GM21423 (cell line): ENCODE results near the gene ACSF3.
A peak's percentile ranks its signal among the peaks of the same experiment; 100 is the strongest.
"Not testable (repeated sequence)": the region's sequence is repeated elsewhere in the genome, so short reads cannot be mapped to it uniquely, and the experiment has no call there.

Source experiments
- ATAC-seq: cut with Tn5 transposase; IDR thresholded peaks from one replicate; pipeline ENCODE4 v1.9.1; 2021; ENCODE audit warnings: mild to moderate bottlenecking, moderate library complexity; ENCODE audit not compliant: unreplicated experiment

ACSF3 gene

DNA sequence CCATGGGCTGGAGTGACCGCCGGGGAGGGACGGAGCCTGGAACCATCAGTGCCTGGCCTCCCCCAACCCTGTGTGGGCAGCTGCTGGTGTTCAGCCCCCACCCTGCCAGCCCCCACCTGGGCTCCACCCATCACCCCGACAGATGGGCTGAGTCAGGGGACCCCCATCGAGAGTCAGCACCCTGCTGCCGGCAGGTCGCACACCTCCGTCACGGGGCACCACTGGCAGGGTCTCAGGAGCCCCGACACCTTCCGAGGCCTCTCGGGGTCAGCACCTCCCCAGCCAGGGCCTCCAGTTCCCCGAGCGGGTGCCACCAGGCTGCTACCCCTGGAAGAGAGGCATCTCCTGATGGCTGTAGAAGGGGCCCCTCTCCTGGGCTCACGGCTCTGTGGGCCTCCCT, 38.3 kb upstream of the ACSF3 start:
- no peak for ATAC-seq

DNA sequence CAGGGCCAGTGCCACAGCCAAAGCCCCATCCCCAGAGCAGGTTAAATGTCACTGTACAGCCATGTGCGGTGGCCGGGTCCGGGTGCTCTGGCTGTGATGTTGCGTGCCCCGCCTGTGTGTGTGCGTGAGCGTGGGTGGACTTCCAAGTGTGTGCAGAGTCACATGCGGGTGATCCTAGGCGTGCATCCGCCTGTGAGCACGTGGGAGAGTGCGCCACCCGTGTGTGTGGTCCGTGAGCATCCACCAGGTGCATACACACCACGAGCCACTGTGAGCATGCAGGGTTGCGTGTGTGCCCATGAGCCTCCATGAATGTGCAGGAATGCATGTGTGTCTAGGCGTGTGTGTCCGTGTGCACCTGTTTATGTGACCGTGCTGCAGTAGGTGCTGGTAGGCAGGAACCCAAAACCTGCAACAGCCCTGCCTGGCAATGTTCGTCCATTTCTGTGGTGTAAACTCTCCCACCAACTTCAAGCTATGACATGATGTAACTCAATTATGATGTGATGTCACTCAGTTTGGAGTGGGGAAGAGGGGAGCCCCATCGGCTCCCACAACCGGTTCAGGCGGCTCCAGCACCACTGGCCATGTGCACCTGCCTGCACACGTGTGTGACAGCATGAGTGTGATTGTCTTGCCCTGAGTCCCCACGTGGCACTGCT, 37.6 kb upstream of the ACSF3 start:
- ATAC-seq, result no peak

DNA sequence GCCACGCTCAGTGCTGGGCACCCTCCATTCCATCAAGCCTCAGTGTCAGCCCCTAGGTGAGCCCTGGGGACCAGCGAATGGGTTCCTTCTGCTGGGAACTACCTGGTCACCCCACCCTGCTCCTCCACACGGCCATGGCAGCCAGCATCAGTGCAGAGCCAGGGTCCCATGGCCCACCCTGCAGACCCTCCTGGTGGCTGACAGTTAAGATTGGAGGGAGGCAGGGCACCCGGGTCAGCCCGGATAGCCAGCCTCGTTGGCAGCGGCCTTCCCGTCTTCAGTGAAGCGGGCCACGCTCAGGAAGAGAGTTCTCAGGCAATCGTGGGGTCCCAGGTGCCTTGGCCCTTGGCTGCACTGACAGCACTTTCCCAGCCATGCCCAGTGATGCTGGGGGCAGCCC, 37.1 kb upstream of the ACSF3 start:
- ATAC-seq, result no peak

DNA sequence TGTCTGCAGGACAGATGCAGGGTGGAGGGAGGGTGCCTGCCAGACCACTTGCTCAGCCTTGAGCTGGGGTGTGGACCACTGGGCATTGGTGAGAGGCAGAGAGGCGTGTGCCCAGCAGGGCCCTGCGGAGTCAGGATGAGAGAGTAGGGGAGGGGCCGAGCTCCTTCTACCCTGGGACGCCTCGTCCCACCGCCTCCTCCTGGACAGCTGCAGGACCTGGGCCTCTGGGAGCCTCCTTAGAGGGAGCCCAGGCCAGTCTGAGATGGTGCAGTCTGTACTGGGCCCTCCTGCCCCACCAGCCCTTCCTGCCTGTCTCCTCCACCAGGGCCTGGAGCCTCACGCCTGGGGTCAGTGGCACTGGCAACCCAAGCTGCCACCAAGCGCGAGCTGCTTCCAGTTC, 35.9 kb upstream of the ACSF3 start:
- no peak for ATAC-seq

DNA sequence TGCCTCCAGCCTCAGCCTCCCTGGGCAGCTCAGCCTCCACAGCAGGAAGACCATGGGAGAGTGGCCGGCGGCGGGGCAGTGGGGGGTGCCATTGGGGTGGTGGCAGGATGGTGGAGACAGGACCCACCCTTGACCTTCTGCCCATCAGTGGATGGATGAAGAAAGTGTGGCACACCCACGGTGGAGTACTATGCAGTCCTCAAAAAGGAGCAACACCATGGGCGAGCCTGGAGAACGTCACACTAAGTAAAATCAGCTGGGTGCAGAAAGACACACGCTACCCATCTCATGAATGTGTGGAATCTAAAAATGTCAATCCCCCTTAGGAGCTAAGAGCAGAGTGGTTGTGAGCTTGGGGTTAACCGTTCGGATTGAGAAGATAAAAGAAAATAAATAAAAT, 34.8 kb upstream of the ACSF3 start:
- no peak for ATAC-seq

DNA sequence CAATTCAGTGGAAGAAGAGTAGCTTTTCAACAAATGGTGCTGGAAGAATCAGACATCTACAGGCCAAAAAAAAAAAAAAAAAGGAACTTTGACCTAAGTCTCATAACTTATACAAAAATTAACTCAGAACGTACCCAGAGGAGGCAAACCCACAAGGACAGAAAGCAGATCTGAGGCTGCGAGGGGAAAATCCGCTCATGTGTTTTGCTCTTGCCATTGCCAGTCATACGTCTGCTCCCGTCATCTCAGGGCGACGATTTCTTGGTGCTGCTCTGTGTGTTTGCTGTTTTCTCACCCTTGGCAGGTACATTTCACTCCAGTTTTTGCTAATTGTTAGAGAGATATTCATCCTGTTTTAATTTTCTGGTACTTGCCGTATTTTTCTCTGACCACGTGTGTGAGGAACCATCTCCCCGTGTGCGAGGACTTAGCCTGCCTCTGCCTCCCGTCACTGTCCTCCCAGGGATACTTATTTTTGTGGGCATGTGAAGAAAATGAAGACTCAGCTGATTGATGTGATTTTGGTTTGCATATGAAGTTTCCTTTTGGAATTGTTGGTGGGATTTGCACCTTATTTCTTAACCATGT, 33.4 kb upstream of the ACSF3 start:
- ATAC-seq, result peak; percentile 47

DNA sequence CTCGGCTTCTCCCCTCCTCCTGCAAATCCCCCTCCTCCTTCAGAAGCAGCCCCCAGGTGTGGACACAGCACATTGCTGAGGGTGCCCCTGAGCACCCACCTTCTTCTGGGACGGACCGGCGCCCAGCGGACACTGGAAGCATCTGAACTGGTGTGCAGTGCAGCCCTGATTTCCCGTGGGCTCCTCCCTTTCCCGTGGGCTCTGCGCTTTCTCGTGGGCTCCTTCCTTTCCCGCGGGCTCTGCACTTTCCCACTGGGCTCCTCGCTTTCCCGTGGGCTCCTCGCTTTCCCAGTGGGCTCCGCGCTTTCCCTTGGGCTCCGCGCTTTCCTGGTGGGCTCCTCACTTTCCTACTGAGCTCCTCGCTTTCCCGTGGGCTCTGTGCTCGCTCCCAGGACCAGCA, 32.6 kb upstream of the ACSF3 start:
- ATAC-seq, result no peak

DNA sequence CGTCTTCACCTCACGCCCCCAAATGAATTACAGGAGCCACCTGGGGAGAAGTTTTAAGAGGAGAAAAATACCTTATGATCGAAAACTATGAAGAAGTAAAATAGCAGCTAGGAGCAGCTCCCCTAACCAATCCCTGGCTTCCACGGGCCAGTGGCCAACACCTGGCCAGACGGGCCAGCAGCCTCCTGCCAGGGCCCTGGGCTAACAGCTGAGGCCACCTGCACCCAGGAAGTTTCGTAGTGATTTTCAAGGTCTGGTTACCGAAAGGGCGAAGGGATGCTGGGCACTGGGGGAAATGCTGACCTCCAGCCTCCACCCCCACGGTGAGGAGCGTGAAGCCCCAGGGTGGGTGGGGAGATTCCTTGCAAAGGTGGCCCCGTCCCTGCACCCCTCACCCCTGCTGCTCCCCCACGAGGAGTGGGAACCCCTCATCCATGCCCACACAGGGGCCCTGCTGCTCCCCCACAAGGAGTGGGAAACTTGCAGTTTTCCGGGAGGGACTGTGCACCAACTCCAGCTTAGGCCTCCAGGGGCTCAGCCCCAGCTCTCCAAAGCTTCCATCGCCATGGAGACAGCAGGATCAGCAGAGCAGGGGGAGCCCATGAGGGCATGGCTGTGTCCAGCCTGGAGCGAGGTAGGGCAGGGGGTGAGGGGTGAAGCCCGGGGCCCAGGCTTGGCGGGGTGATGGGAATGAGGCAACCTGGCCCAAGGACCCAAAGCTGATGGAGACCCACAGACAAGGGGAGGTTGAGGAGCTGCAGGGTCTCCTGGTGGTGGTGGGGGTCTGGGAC, 31.9 kb upstream of the ACSF3 start:
- no peak for ATAC-seq

DNA sequence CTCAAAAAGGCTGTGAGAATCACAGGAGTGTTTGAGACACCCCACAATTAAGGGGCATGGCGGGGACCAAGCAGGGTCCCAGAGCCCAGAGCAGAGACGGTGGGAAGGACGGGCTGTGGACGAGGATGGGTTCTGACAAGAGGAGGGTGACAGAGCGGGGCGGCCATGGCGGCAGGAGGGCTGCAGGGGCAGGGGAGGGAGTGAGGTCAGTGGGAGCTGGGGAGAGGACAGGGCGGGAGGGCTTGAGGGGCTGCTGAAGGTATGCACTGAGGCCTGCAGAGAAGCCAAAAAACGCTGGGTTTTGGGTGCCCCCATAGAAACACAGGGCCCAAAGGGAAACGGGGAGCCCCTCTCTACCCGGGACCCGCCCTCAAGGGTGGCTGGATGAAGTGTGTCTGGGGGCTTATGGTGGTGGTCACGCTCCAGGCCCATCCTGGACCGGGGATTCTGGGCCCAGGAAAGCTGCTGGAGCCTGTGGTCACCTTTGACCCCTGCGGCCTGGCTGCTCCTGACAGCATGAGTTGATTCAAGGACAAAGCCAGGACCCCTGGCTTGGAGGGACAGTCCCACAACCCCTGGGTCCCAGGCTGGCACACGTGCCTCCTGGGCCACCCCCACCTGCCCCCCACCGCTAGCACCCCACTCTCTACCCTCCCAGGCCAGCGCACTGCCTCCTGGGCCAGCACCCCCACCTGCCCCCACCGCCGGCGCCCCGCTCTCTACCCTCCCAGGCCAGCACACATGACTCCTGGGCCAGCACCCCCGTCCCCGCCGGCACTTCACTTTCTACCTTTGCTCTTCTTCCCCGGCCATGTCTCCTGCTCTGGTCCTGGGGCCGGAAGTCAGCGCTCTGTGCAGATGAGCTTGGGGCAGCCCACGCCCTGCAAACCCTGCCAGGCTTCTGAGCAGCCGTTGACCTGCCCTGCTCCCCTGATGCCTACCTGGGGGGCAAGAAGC, 31.0 kb upstream of the ACSF3 start:
- ATAC-seq, result no peak

DNA sequence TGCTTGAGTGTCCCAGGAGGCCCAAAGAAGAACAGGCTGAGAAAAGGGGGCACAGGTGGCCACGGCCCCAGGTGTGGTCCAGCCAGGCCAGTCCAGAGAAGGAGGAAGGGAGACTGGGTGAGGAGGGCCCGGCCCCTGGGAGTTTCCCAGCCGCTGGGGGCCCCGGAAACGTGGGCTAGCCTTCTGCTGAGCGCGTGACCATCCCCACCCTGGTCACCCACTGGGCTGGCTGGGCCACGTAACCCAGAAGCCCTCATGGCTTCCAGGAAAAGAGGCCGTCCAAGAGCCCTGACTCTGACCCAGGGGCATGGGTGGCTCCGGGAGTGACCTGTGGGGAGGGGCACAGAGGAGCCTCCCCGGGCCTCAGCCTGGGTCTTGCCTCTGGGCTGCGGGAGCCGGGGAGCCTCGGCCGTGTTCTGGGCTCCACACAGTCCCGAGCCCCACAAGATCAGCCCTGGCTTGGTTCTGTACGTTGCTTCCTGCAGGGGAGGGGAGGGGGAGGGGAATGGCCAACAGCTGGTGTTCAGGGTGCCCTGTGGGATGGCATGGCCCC, 29.8 kb upstream of the ACSF3 start:
- ATAC-seq, result no peak

DNA sequence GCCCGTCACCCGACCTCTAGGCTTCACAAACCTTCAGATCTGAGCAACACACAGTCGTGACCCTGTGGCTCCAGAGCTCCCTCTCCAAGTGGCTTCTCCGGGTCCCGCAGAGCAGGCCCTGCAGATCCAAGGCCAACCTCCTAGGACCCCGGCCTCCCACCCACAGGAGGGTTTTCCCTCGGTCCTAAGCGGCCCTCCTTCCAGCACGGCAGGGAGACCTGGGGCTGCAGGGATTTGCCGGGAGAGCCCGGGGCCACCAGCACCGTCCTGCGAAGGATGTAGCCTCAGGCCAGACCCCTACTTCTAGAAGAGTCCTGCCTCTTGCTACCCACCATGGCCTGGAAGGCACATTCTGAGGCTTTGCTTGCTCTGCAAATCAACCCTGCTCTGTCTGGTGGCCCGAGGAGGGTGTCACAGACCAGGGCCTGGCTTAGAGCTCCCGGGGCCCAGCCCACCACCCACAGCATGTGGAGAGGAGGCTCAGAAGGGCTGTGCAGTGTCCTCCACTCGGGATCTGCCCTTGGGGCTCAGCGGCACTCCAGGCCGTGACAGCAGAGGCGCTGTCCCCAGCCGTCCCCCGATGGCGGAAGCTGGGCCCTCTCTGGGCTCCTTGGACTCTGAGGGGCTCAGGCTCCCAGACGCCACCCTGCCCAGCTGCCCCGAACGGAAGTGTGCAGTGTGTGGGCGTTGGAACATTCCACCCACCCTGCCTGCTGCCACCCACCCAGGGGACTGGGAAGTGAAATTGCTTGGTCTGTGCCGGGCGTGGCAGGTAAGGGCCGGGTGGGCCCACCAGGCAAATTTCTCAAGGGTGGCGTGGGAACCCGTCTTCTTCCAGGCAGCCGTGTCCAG, 28.8 kb upstream of the ACSF3 start:
- ATAC-seq, result no peak

DNA sequence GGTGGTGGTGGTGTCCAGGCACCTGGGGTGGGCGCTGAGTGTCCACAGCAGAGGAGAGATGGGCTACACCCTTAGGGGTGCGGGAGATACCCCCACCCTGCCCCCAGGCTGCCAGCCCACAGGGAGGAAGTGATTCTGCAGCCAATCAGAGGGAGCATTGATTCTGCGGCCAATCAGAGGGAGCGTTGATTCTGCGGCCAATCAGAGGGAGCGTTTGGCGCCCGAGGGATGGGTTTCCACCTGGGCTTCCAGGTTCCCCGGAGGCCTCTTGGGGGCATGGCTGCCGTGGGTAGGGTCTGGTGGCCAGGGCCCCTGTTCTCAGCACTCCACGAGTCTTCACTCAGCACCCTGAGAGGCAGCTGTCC, 28.2 kb upstream of the ACSF3 start:
- no peak for ATAC-seq

DNA sequence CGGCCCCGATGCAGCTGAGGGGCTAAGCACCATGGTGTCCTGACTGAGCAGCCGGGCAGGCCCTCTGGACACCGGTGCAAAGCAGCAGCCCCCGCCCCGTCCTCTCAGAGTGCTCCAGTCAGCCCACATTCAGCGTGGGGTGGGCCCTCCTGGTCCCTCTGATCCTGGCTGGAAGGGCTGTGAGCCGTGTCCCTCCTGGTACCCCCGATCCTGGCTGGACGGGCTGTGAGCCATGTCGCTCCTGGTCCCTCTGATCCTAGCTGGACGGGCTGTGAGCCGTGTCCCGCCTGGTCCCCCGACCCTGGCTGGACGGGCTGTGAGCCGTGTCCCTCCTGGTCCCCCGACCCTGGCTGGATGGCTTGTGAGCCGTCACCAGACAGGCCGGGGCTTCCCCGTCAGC, 26.9 kb upstream of the ACSF3 start:
- no peak for ATAC-seq

DNA sequence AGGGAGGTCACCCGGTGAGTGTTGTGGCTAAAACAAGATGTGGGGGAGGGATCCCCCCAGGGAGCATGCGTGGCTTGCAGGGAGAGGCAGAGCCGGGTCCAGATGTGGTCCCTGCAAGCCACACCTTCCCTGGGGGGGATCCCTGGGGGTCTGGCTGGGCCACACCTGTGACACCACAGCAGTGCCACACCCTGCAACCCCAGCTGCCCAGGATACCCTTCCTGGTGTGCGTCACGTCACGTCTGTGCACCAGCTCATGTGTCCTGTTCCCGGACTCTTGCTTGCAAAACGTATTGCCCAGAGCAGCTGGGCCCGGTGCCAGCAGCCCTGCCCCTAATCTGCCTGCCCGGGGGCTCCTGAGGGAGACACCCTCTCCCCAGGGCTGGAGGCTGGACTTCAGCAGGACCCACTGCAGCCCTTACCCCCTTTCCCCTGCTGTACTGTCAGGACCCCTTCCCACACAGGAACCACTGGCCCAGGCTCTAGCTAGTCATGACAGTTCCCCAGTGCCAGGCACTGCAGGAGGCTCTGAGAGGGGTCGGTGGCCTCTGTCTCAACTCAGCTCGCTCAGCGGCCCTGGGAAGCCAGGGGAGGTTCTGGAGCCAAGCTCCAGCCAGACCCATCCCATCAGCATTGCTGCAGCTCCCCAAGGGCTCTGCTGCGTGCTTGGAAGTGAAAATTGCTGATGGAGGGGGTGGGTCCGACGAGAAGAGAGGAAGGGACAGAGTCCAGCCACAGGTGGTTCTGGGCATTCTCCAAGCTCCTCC, 25.8 kb upstream of the ACSF3 start:
- ATAC-seq, result no peak

DNA sequence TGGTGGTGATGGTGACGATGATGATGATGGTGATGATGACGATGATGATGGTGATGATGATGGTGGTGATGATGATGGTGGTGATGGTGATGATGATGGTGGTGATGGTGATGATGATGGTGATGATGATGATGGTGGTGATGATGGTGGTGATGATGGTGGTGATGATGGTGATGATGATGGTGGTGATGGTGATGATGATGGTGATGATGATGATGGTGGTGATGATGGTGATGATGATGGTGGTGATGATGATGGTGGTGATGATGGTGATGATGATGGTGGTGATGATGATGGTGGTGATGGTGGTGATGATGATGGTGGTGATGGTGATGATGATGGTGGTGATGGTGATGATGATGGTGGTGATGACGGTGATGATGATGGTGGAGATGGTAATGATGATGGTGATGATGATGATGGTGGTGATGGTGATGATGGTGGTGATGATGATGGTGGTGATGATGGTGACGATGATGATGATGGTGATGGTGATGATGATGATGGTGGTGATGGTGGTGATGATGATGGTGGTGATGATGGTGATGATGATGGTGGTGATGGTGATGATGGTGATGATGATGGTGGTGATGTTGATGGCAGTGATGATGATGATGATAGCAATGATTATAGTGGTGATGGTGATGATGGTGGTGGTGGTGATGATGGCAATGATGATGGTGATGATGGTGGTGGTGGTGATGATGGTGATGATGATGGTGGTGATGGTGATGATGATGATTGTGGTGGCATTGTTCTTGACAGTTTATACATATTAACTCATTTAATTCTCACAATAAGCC, 24.6 kb upstream of the ACSF3 start:
- not testable (repeated sequence) for ATAC-seq

DNA sequence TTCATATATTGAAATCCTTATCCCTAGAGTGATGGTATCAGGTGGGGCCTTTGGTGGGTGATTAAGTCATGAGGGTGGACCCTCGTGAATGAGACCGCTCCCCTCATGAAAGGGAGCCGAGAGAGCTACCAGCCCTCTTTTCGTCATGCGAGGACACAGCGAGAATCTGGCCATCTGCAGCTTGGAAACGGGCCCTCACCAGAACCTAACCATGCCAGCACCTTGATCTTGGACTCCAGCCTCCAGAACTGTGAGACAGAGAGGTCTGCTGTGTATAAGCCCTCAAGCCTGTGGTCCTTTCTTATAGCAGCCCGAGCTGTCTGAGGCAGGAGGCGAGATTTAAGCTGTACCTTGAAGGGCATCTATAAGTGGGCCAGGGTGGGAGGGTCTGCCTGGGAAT, 23.7 kb upstream of the ACSF3 start:
- ATAC-seq, result no peak

DNA sequence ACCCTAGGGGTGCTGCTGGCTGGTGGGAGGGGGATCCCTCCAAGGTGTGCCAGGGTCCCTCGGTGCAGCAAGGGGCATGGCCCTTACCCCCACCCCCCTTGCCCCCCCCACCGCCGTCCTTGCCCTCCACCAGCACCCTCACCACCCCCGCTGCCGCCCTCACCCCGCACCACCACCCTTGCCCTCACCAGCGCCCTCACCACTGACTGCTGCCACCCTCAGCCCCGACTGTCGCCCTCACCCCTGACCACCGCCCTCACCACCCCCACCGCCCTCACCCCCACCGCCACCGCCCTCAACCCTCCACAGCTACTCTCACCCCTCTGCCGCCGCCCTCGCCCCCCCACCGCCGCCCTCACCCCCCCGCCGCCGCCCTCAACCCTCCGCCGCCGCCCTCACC, 23.1 kb upstream of the ACSF3 start:
- ATAC-seq, result no peak
